HG02973 (cell line): ENCODE data around the gene NR2F1.

Source experiments
- ATAC-seq: cut with Tn5 transposase; IDR thresholded peaks from one replicate; pipeline ENCODE4 v1.9.1; 2021; ENCODE audit warnings: moderate library complexity; ENCODE audit not compliant: unreplicated experiment

The NR2F1 gene

GRCh38 chr5:93577854-93578812 is 4.9 kb upstream of the NR2F1 start:
- ATAC-seq: no peak

GRCh38 chr5:93578813-93579691 is 4.0 kb upstream of the NR2F1 start:
- ATAC-seq: no peak

GRCh38 chr5:93579692-93580062 is 3.3 kb upstream of the NR2F1 start:
- ATAC-seq: no peak

GRCh38 chr5:93580063-93580926 is 2.7 kb upstream of the NR2F1 start:
- ATAC-seq: no peak

- ATAC-seq: peak; percentile 26
Measured at GRCh38 chr5:93580927-93581445, 2.0 kb upstream of the NR2F1 start, which contains the start of gene NR2F1-AS1. NR2F1-AS1 (minus strand) TSS chr5:93581219.

GRCh38 chr5:93582167-93582462 is 907 bp upstream of the NR2F1 start:
- no peak for ATAC-seq

GRCh38 chr5:93583439-93583767 is 381 bp downstream of the NR2F1 start:
- no peak for ATAC-seq

GRCh38 chr5:93583768-93584595 is 960 bp downstream of the NR2F1 start:
- peak; percentile 35 for ATAC-seq

GRCh38 chr5:93584596-93585040 is 1.6 kb downstream of the NR2F1 start:
- ATAC-seq: no peak

GRCh38 chr5:93585041-93585766 is 2.2 kb downstream of the NR2F1 start:
- no peak for ATAC-seq

GRCh38 chr5:93585767-93586385 is 2.9 kb downstream of the NR2F1 start:
- ATAC-seq: no peak

- ATAC-seq: no peak
Measured at GRCh38 chr5:93586736-93587596, 3.9 kb downstream of the NR2F1 start.

- ATAC-seq: no peak
Measured at GRCh38 chr5:93587597-93588351, 4.8 kb downstream of the NR2F1 start.

GRCh38 chr5:93588352-93589151 is 5.5 kb downstream of the NR2F1 start:
- no peak for ATAC-seq

- ATAC-seq: no peak
Measured at GRCh38 chr5:93589152-93589828, 6.3 kb downstream of the NR2F1 start.

GRCh38 chr5:93589829-93590215 is 6.8 kb downstream of the NR2F1 start:
- no peak for ATAC-seq
